ENCODE measurements around the gene ACVR1B. TPM values are rescaled to one million over a fixed set of nuclear protein-coding genes. Genes with fewer than 3 reads are reported as not detected.
A peak's percentile ranks its signal among the peaks of the same experiment; 100 is the strongest.

Gene ACVR1B
- total RNA-seq, 1 donor from 2014 or later: 34.9 TPM

DNA sequence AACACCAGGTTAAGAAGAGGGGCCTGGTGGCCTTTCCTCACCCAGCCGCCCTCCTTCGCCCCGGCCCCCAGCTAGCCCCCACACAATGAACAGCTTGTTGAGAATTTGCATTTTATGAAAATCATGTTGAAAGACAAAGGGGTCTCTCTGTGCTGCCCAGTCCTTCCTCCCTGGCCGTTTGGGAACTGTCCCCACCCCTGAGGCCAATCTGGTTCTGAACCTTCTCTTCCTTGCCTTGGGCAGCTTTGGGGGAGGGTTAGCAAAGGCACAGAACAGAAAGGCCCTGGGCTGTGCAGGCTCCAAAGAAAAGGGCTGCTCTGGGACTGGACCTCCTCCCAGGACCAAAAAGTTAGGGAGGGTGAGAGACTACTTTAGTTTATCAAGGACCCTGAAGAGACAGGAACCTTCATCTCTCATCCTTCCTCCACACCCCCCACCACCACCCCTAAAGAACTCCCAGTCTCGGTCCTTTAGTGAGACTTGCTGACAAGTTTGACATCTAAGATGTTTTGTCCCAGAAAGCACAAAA, 56.5 kb downstream of the ACVR1B start:
- TF ChIP-seq, protein P1, sequence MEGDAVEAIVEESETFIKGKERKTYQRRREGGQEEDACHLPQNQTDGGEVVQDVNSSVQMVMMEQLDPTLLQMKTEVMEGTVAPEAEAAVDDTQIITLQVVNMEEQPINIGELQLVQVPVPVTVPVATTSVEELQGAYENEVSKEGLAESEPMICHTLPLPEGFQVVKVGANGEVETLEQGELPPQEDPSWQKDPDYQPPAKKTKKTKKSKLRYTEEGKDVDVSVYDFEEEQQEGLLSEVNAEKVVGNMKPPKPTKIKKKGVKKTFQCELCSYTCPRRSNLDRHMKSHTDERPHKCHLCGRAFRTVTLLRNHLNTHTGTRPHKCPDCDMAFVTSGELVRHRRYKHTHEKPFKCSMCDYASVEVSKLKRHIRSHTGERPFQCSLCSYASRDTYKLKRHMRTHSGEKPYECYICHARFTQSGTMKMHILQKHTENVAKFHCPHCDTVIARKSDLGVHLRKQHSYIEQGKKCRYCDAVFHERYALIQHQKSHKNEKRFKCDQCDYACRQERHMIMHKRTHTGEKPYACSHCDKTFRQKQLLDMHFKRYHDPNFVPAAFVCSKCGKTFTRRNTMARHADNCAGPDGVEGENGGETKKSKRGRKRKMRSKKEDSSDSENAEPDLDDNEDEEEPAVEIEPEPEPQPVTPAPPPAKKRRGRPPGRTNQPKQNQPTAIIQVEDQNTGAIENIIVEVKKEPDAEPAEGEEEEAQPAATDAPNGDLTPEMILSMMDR (IDR thresholded peaks at IDR 0.05): no peak
- Histone ChIP-seq H3K4me3 (peak overlapping the region; percentile 74), H3K36me3 (peaks cover 24% of the 10 kb centered on the region), H3K27me3 (ENCODE audit: low read depth) (peaks cover 19% of the 10 kb centered on the region), H3K9me3 (no peaks in the 10 kb centered on the region), H3K27ac (peak overlapping the region; percentile 92), H3K4me1 (peaks cover 66% of the 10 kb centered on the region)
- ATAC-seq (no peak), DNase-seq (no peak)
- intact Hi-C loops (cut with DNase I): no loop called here

DNA sequence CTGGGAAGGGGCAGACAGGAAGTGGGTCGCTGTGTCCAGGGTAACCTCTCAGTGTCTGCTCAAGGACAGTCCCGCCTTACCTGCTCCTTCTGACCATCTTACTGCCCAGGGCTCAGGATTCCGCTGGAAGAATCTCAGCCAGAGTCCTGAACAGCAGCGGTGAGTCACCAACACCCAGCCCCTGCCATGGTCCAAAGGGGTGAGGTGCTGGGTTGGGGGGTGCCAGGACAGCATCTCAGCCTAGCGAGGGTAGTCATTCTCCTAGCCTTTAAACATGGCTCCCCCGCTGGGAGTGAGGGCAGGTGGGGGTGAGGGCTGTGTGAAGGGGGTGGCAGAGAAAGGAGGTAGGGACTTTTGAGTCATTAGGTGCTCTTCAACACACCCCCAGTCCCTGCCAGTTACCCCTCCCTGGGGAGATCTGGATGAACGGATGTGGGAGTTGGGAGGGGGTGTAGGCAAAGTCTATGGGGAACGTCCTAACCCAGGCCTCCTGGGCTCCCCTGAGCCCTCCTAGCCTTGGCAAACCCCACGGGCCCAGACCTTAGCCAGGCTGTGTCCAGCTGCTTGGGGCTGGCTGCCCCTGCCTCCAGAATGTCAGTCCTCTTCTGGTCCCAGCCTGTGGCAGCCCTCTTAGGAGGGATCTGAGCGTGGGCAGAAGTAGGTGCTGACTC, 57.7 kb downstream of the ACVR1B start:
- H3K27me3 ChIP-seq (ENCODE audit: low read depth): peaks cover 19% of the 10 kb centered on the region
- H3K36me3 ChIP-seq: peaks cover 35% of the 10 kb centered on the region
- peak overlapping the region; percentile 74 for H3K4me3 ChIP-seq
- H3K9me3 ChIP-seq: no peaks in the 10 kb centered on the region
- H3K4me1 ChIP-seq: peaks cover 61% of the 10 kb centered on the region
- TF ChIP-seq, protein P1 (IDR thresholded peaks at IDR 0.05): no peak
- DNase-seq (no peak), ATAC-seq (no peak)
- peak overlapping the region; percentile 92 for H3K27ac ChIP-seq
- intact Hi-C loops (cut with DNase I): no loop called here

DNA sequence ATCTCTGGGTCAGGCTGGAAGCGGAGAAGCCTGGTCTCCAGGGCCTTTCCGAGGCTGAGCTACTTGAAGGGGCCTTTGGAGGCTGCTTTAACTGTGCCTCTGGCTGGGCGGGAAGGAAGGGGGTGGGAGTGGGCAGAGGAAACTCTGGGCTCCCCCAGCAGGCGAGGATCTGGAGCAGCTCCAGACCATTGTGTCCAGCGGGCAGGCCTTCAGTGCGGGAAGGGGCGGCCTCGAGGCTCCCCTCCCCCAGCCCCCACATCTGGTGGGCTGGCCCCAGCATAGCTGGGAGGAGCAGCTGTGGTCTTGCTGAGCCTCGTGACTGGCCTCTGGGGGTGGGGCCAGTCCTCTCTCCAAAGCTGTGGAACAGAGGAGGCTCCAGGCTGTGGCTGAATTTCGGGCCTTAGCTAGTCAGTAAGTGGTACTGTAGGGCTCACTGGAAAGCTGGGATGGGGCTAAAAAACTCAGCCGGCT, 58.7 kb downstream of the ACVR1B start:
- ATAC-seq: peak; percentile 35 to 56
- Histone ChIP-seq H3K27me3 (ENCODE audit: low read depth) (peaks cover 18% of the 10 kb centered on the region), H3K4me1 (peaks cover 51% of the 10 kb centered on the region), H3K27ac (peak overlapping the region; percentile 92), H3K36me3 (peaks cover 40% of the 10 kb centered on the region), H3K9me3 (no peaks in the 10 kb centered on the region), H3K4me3 (peak overlapping the region; percentile 74)
- intact Hi-C loops (cut with DNase I): no loop called here
- peak; percentile 74 for DNase-seq
- TF ChIP-seq, protein P1 (IDR thresholded peaks at IDR 0.05): no peak

DNA sequence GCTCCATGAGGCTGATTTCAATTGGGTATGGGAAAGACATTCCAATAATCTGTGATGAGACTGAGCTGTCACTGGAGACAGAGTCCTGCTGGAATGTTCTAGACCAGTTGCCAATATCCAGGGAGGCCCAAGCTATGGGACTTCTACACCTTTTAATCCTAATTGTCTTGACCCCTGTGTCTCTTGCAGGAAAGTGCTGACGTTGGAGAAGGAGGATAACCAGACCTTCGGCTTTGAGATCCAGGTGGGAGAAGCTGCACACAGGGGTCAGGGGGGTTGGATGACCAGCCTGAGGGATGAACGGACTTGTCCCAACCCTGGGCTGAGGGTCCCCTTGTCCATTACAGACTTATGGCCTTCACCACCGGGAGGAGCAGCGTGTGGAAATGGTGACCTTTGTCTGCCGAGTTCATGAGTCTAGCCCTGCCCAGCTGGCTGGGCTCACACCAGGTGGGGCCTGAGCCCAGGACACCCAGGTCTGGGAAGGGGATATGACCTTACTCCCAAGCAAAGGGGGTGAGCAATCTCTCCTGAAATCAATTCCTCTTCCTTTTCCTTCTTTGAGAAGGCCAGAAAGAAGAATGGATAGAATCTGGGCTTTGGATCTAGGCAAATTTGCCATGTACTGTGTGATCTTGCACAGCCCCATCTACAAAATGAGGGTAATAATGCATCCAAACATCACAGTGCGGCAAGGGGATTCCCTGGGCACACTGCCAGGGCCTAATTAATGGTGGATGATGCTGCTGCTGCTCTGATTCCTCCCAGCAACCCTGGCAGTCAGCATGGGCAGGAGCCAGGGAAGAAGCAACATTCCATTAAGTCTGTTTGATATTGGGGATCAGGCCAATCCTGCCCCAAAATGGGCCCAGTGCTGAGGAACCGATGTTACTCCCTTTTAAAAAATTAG, 59.4 kb downstream of the ACVR1B start:
- intact Hi-C loops (cut with DNase I): no loop called here
- DNase-seq (no peak), ATAC-seq (no peak)
- Histone ChIP-seq H3K36me3 (peaks cover 47% of the 10 kb centered on the region), H3K27ac (peak overlapping the region; percentile 92), H3K4me1 (peaks cover 44% of the 10 kb centered on the region), H3K9me3 (no peaks in the 10 kb centered on the region), H3K4me3 (peak overlapping the region; percentile 74), H3K27me3 (ENCODE audit: low read depth) (peaks cover 13% of the 10 kb centered on the region)
- TF ChIP-seq, protein P1 (IDR thresholded peaks at IDR 0.05): no peak

DNA sequence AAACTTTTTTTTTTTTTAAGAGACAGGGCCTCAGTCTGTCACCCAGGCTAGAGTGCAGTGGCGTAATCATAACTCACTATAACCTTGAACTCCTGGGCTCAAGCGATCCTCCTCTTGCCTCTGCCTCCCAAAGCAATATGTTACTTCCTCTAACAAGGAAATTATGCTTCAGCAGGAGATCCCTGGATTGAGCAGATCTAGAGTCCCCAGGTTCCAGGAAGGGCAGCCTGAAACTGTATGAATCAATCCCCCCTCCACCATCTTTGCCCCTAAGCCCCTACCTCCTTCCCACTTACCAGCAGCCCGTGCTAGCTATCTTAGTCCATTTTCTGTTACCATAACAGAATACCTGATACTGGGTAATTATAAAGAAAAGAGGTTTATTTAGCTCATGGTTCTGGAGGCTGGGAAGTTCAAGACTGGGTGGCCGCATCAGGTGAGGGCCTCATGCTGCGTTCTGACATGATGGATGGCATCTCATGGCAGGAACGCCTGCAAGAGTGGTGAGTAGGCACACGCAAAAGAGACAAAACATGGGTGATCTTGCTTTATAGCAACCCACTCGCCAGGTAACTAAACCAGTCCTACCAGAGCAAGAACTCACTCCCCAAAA, 60.2 kb downstream of the ACVR1B start:
- no peaks in the 10 kb centered on the region for H3K9me3 ChIP-seq
- H3K4me1 ChIP-seq: peaks cover 37% of the 10 kb centered on the region
- TF ChIP-seq, protein P1 (IDR thresholded peaks at IDR 0.05): no peak
- ATAC-seq (no peak), DNase-seq (no peak)
- no peak overlapping the region for H3K4me3 ChIP-seq
- H3K27me3 ChIP-seq (ENCODE audit: low read depth): peaks cover 6% of the 10 kb centered on the region
- H3K27ac ChIP-seq: peak overlapping the region; percentile 92
- intact Hi-C loops (cut with DNase I): no loop called here
- peaks cover 47% of the 10 kb centered on the region for H3K36me3 ChIP-seq
